Kidney (tissue), 14 donors: ENCODE measurements around the gene DAB1. TPM values are rescaled to one million over a fixed set of nuclear protein-coding genes. Genes with fewer than 3 reads are reported as not detected.

Source experiments
- DNase-seq, 5 donors: peaks; one replicate each; pipeline ENCODE4 v3.0.0-alpha.2; 2013 to 2020
- FAIRE-seq: peaks from 2 replicates; lab custom pipeline; 2012; peaks lifted over from hg19 to GRCh38; lab: Jason Lieb, UNC
- H3K27ac ChIP-seq, 2 donors: one replicate each; pipeline ENCODE4 v1.7.0; 2013; ENCODE audit warnings: low read depth in 2 of 2, low read length in 2 of 2, inconsistent platforms in 1 of 2
- H3K27me3 ChIP-seq: one replicate; pipeline ENCODE4 v1.7.1; 2013; ENCODE audit warnings: low read length, inconsistent platforms; ENCODE audit not compliant: control insufficient read depth, insufficient read depth
- H3K36me3 ChIP-seq, 3 donors: one replicate each; pipeline versions ENCODE4 v1.7.0 to v1.7.1; 2013; ENCODE audit warnings: low read length in 3 of 3, control low read depth in 1 of 3, inconsistent platforms in 1 of 3; ENCODE audit not compliant: insufficient read depth in 3 of 3, control insufficient read depth in 2 of 3
- H3K4me1 ChIP-seq, 3 donors: one replicate each; pipeline versions ENCODE4 v1.7.0 to v1.7.1; 2013; ENCODE audit warnings: low read length in 3 of 3, inconsistent platforms in 1 of 3, low read depth in 1 of 3; ENCODE audit not compliant: control insufficient read depth in 2 of 3, insufficient read depth in 2 of 3
- H3K4me3 ChIP-seq, 3 donors: one replicate each; pipeline versions ENCODE4 v1.7.0 to v1.8.1; 2013; ENCODE audit warnings: low read length in 3 of 3, control low read depth in 1 of 3, inconsistent platforms in 1 of 3
- H3K9ac ChIP-seq, 3 donors: one replicate each; pipeline versions ENCODE4 v1.7.0 to v1.7.1; 2013; ENCODE audit warnings: low read length in 3 of 3, control low read depth in 1 of 3, inconsistent platforms in 1 of 3
- H3K9me3 ChIP-seq, 3 donors: one replicate each; pipeline versions ENCODE4 v1.7.0 to v1.7.1; 2013; ENCODE audit warnings: low read length in 3 of 3, control low read depth in 1 of 3, inconsistent platforms in 1 of 3; ENCODE audit not compliant: control insufficient read depth in 2 of 3, insufficient read depth in 1 of 3
- intact Hi-C: fragments of 100-400 bp; cut with DNase I; formaldehyde crosslinking; loops from one replicate; pipeline ENCODE4 v1.11.1; 2022
- polyA plus RNA-seq: library from polyadenylated mRNA; stranded (reverse); fragments of 350-450 nt; fragmentation: Illumina TruSeq; extraction: RNeasy Lipid Tissue Mini Kit (QIAGEN cat#74804); gene quantifications from one replicate; pipeline ENCODE4 v1.2.3, GENCODE V29; 2014; ENCODE audit warnings: low read depth, low replicate concordance; ENCODE audit not compliant: insufficient read depth
- total RNA-seq: library from RNA; stranded (reverse); fragmentation: NEBNext Ultra II Directional; extraction: Animal tissue kit (Norgen Biotek cat#: 25700); gene quantifications from one replicate; pipeline ENCODE4 v1.2.1, GENCODE V29; 2021
- TF ChIP-seq, protein P1 (sequence below): IDR thresholded peaks from 3 replicates; pipeline ENCODE4 v1.5.1; 2012; ENCODE audit warnings: mild to moderate bottlenecking, moderate library complexity, borderline replicate concordance; ENCODE audit not compliant: insufficient read depth; ENCODE audit errors: extremely low read depth
- donor health status: control.
- donor health status: control.
- donor health status: control.
- donor health status: control.
- donor health status: control.
- donor health status: DM: yes; HTN: yes; CAD: no.
- donor health status: Normal renal cell carcinoma (clear cell type).

The DAB1 gene
- total and polyA plus RNA-seq, 2 donors from 2014 or later, result 2.3 TPM; not detected in 1

DNA sequence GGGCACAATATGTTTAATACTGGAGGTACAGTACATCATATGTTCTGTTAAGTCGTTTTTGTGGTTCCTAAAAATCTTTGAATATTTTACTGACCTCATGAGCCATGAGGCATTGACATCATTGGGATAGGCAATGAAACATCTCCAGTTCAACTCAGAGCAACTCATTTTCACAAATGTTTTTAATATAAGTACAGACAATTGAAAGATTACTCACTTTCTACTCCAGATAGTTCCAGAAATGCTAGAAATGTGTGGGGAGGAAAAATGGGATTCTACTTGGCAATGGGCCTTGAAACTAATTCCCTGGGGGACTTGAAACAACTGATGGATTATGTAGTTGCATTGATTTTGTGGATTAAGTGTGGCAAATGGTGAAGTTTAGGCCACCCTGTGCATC lies 450.9 kb downstream of the DAB1 start:
- FAIRE-seq (no peak), DNase-seq (no peak)
- Histone ChIP-seq H3K27me3 (no peaks in the 10 kb centered on the region), H3K9ac (no peak overlapping the region), H3K4me1 (peaks cover 0 to 2% (median 0%) of the 10 kb centered on the region in 3 donors), H3K9me3 (no peaks in the 10 kb centered on the region), H3K27ac (no peak overlapping the region), H3K36me3 (no peaks in the 10 kb centered on the region), H3K4me3 (no peak overlapping the region)
- intact Hi-C loops, result no loop called here
- TF ChIP-seq, protein P1, sequence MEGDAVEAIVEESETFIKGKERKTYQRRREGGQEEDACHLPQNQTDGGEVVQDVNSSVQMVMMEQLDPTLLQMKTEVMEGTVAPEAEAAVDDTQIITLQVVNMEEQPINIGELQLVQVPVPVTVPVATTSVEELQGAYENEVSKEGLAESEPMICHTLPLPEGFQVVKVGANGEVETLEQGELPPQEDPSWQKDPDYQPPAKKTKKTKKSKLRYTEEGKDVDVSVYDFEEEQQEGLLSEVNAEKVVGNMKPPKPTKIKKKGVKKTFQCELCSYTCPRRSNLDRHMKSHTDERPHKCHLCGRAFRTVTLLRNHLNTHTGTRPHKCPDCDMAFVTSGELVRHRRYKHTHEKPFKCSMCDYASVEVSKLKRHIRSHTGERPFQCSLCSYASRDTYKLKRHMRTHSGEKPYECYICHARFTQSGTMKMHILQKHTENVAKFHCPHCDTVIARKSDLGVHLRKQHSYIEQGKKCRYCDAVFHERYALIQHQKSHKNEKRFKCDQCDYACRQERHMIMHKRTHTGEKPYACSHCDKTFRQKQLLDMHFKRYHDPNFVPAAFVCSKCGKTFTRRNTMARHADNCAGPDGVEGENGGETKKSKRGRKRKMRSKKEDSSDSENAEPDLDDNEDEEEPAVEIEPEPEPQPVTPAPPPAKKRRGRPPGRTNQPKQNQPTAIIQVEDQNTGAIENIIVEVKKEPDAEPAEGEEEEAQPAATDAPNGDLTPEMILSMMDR, result no peak

GRCh38 chr1:56970280-56970679 lies 453.6 kb downstream of the DAB1 start:
- H3K27me3 ChIP-seq, result no peaks in the 10 kb centered on the region
- H3K9me3 ChIP-seq, result no peaks in the 10 kb centered on the region
- FAIRE-seq (no peak), DNase-seq (no peak)
- H3K9ac ChIP-seq, result no peak overlapping the region
- H3K27ac ChIP-seq, result no peak overlapping the region
- H3K4me3 ChIP-seq, result no peak overlapping the region
- TF ChIP-seq, protein P1, result no peak
- no peaks in the 10 kb centered on the region for H3K36me3 ChIP-seq
- H3K4me1 ChIP-seq, result peaks cover 0 to 6% (median 0%) of the 10 kb centered on the region in 3 donors
- intact Hi-C loops, result no loop called here

- intact Hi-C loops, result no loop called here
- H3K4me3 ChIP-seq, result no peak overlapping the region
- H3K4me1 ChIP-seq, result peaks cover 0 to 6% (median 0%) of the 10 kb centered on the region in 3 donors
- no peak overlapping the region for H3K27ac ChIP-seq
- no peaks in the 10 kb centered on the region for H3K36me3 ChIP-seq
- TF ChIP-seq, protein P1, result no peak
- H3K9ac ChIP-seq, result no peak overlapping the region
- DNase-seq (no peak), FAIRE-seq (no peak)
- no peaks in the 10 kb centered on the region for H3K27me3 ChIP-seq
- H3K9me3 ChIP-seq, result no peaks in the 10 kb centered on the region
Measured at GRCh38 chr1:56968878-56969495, 454.9 kb downstream of the DAB1 start.
